GM12878 (cell line): ENCODE measurements around the gene RAB11A. TPM values are rescaled to one million over a fixed set of nuclear protein-coding genes. Genes with fewer than 3 reads are reported as not detected.
A peak's percentile ranks its signal among the peaks of the same experiment; 100 is the strongest.

ENCODE experiments used
- ATAC-seq: fragments of 200-7000 bp; cut with Tn5 transposase; 3 replicates; pipeline ENCODE4 v1.9.1; 2020; ENCODE audit warnings: mild to moderate bottlenecking, moderate library complexity
- BruUV-seq: library from RNA; stranded (reverse); fragments of 400-500 nt; replicated peaks from 2 replicates; lab custom pipeline; 2021; lab: Mats Ljungman, UMichigan
- CTCF ChIA-PET: fragments of 300-600 bp; sonication (Branson Sonifier 250); formaldehyde crosslinking; extraction: SDS; loops from one replicate; lab custom pipeline; 2021; ENCODE audit warnings: inconsistent platforms; lab: Yijun Ruan, JAX
- POLR2A ChIA-PET: fragments of 350-600 bp; formaldehyde crosslinking; extraction: SDS; loops from one replicate; lab custom pipeline; 2021; ENCODE audit warnings: inconsistent platforms; lab: Charles Lee
- RAD21 ChIA-PET: fragments of 300-600 bp; sonication (Branson Sonifier 250); formaldehyde crosslinking; loops from one replicate; lab custom pipeline; 2023; ENCODE audit warnings: antibody characterized with exemption; ENCODE audit not compliant: unreplicated experiment; lab: Charles Lee
- SMC1A ChIA-PET: fragments of 300-600 bp; sonication (Branson Sonifier 250); formaldehyde crosslinking; loops from one replicate; lab custom pipeline; 2023; ENCODE audit not compliant: unreplicated experiment, uncharacterized antibody; lab: Charles Lee
- DNase-seq: peaks from one replicate; pipeline ENCODE4 v3.0.0-alpha.2; 2011; ENCODE audit warnings: low read depth, low spot score
- FAIRE-seq: peaks from 3 replicates; lab custom pipeline; 2011; peaks lifted over from hg19 to GRCh38; lab: Jason Lieb, UNC
- H2AFZ ChIP-seq: 2 replicates; pipeline ENCODE4 v1.6.0; 2011; ENCODE audit warnings: low read depth, low read length, control low read depth; ENCODE audit not compliant: control insufficient read depth
- H3K27ac ChIP-seq: 2 replicates; pipeline ENCODE4 v1.5.1; 2011; ENCODE audit warnings: control low read depth; ENCODE audit not compliant: control insufficient read depth, insufficient read depth
- H3K27me3 ChIP-seq, 2 experiments: replicated peaks in 1 of 2; 2 replicates each; pipeline versions ENCODE4 v1.6.0 to v1.6.1; 2011; ENCODE audit warnings: low read length in 1 of 2; ENCODE audit not compliant: control insufficient read depth in 2 of 2, insufficient read depth in 2 of 2
- H3K36me3 ChIP-seq, 2 experiments: 2 replicates each; pipeline ENCODE4 v1.5.1; 2011; ENCODE audit warnings: low read length in 1 of 2; ENCODE audit not compliant: control insufficient read depth in 2 of 2, insufficient read depth in 2 of 2
- H3K4me1 ChIP-seq: 2 replicates; pipeline ENCODE4 v1.6.1; 2011; ENCODE audit warnings: mild to moderate bottlenecking, low read length, moderate library complexity, mixed read lengths; ENCODE audit not compliant: control insufficient read depth, insufficient read depth
- H3K4me2 ChIP-seq: 2 replicates; pipeline ENCODE4 v1.6.0; 2011; ENCODE audit warnings: control low read depth; ENCODE audit not compliant: control insufficient read depth, insufficient read depth
- H3K4me3 ChIP-seq: fragments of 200-600 bp; sonication (generic); 2 replicates; pipeline ENCODE4 v1.5.1; 2016
- H3K79me2 ChIP-seq: 2 replicates; pipeline ENCODE4 v1.6.0; 2011; ENCODE audit warnings: low read length; ENCODE audit not compliant: control insufficient read depth, insufficient read depth
- H3K9ac ChIP-seq: 2 replicates; pipeline ENCODE4 v1.8.0; 2011; ENCODE audit warnings: low read length, control low read depth, mixed read lengths; ENCODE audit not compliant: control insufficient read depth, insufficient read depth
- H3K9me3 ChIP-seq: replicated peaks from 3 replicates; pipeline ENCODE4 v1.5.1; 2011; ENCODE audit warnings: mild to moderate bottlenecking, low read length; ENCODE audit not compliant: control insufficient read depth, insufficient read depth
- H4K20me1 ChIP-seq: 2 replicates; pipeline ENCODE4 v1.6.0; 2011; ENCODE audit not compliant: control insufficient read depth, insufficient read depth
- EGR1 ChIP-seq, 2 experiments: IDR thresholded peaks; 1 replicate in 1 of 2; 2 replicates in 1 of 2; pipeline ENCODE4 v1.6.1; 2011 to 2012; ENCODE audit warnings: low read depth in 2 of 2, low read length in 2 of 2, borderline replicate concordance in 1 of 2, mild to moderate bottlenecking in 1 of 2, moderate library complexity in 1 of 2
- ESRRA ChIP-seq: IDR thresholded peaks from 2 replicates; pipeline ENCODE4 v1.6.1; 2012; ENCODE audit warnings: mild to moderate bottlenecking, low read length, improper control_type of control experiment
- FOXM1 ChIP-seq: IDR thresholded peaks from 2 replicates; pipeline ENCODE4 v1.6.1; 2012; ENCODE audit warnings: low read depth, mild to moderate bottlenecking, inconsistent platforms, low read length, moderate library complexity
- MEF2A ChIP-seq: IDR thresholded peaks from 2 replicates; pipeline ENCODE4 v1.6.1; 2011; ENCODE audit warnings: low read depth, mild to moderate bottlenecking, low read length, moderate library complexity; ENCODE audit not compliant: insufficient read depth
- NFIC ChIP-seq: IDR thresholded peaks from 2 replicates; pipeline ENCODE4 v1.6.1; 2012; ENCODE audit warnings: low read depth, mild to moderate bottlenecking, inconsistent platforms, low read length, moderate library complexity
- POLR2A ChIP-seq: IDR thresholded peaks from 2 replicates; pipeline ENCODE4 v1.6.1; 2011; ENCODE audit warnings: low read depth, mild to moderate bottlenecking, low read length
- SIN3A ChIP-seq: IDR thresholded peaks from 2 replicates; pipeline ENCODE4 v1.6.1; 2012; ENCODE audit warnings: low read depth, low read length, improper control_type of control experiment
- ZSCAN29 ChIP-seq: fragments of 450-650 bp; IDR thresholded peaks from 2 replicates; pipeline ENCODE4 v1.6.1; 2017; ENCODE audit warnings: mild to moderate bottlenecking, moderate library complexity
- WGBS: methylation state at CpG from one replicate; pipeline ENCODE4 v1.1.6; 2016; ENCODE audit warnings: low lambda C conversion rate; ENCODE audit not compliant: insufficient replicate concordance, insufficient coverage; ENCODE audit errors: missing lambda C conversion rate; 5-methylcytosine and 5-hydroxymethylcytosine counted together
- in situ Hi-C: fragments of 300-500 bp; cut with MboI; formaldehyde crosslinking; loops from 9 replicates; pipeline ENCODE4 v1.14.3; 2018; ENCODE audit warnings: mixed read lengths
- intact Hi-C: fragments of 100-400 bp; cut with micrococcal nuclease; formaldehyde crosslinking; loops from one replicate; pipeline ENCODE4 v1.14.2; 2022; ENCODE audit not compliant: unreplicated experiment
- polyA plus RNA-seq, 11 experiments: library from polyadenylated mRNA; depleted of rRNA in 4 of 11; unstranded in 6 of 11; stranded (reverse) in 5 of 11; fragments of >200 nt; fragmentation: Nextera tagmentation in 4 of 11; fragmentation: Illumina TruSeq in 1 of 11; extraction: Ambion mirVana in 4 of 11; extraction: Trizol in 1 of 11; gene quantifications; 1 replicate in 1 of 11; 2 replicates in 10 of 11; pipeline versions ENCODE4 v1.2.1 to v1.2.3, GENCODE V29; 2011 to 2016; ENCODE audit warnings: inconsistent platforms in 2 of 11, missing spikeins in 2 of 11, low read depth in 1 of 11
- total RNA-seq, 4 experiments: library from RNA; depleted of rRNA in 3 of 4; stranded (reverse); fragments of >200 nt in 3 of 4; fragmentation: Illumina TruSeq in 1 of 4; extraction: Trizol in 1 of 4; gene quantifications; 2 replicates each; pipeline versions ENCODE4 v1.2.1 to v1.2.3, GENCODE V29; 2013 to 2021
- TF ChIP-seq, protein P1 (sequence below): fragments of 450-650 bp; conservative IDR thresholded peaks from 2 replicates; pipeline ENCODE4 v1.6.1; 2017; ENCODE audit warnings: mild to moderate bottlenecking, moderate library complexity

RAB11A gene
- total and polyA plus RNA-seq, 10 of the 15 experiments (the other 5 are each of a cell fraction or from before 2014, with no cell fraction given): 128 to 387 (median 224) TPM

- Histone ChIP-seq H3K4me3 (no peak overlapping the region), H3K9me3 (no peaks in the 10 kb centered on the region), H3K27ac (peak overlapping the region; percentile 85), H3K4me2 (no peak overlapping the region), H3K4me1 (peaks cover 72% of the 10 kb centered on the region), H4K20me1 (no peaks in the 10 kb centered on the region), H3K36me3 (peaks cover 0 to 1% of the 10 kb centered on the region in 2 experiments; a peak in 2 of 4 replicates), H2AFZ (no peak overlapping the region), H3K79me2 (no peaks in the 10 kb centered on the region), H3K9ac (no peak overlapping the region), H3K27me3 (no peaks in the 10 kb centered on the region)
- intact Hi-C loops: loop anchor here (2.0 kb wide), 2 partner anchors 65 to 91 kb away; no protein-coding TSS in a partner anchor
- FAIRE-seq (no peak), DNase-seq (no peak), ATAC-seq (no peak)
- RAD21 ChIA-PET: interaction anchor here (0.7 to 3.7 kb wide), 24 partner anchors 9 to 377 kb away, joined by 3 to 61 read pairs (median 4); partner anchors contain the start of genes INTS14 and RAB11A
- TF ChIP-seq POLR2A (no peak), FOXM1 (no peak), MEF2A (no peak), ZSCAN29 (no peak), EGR1 (IDR thresholded peaks at IDR 0.05; ENCODE audit: borderline replicate concordance in 1 of 2, low read depth in 2 of 2, low read length in 2 of 2) (no peak), NFIC (no peak), ESRRA (no peak), SIN3A (no peak)
- TF ChIP-seq, protein P1, sequence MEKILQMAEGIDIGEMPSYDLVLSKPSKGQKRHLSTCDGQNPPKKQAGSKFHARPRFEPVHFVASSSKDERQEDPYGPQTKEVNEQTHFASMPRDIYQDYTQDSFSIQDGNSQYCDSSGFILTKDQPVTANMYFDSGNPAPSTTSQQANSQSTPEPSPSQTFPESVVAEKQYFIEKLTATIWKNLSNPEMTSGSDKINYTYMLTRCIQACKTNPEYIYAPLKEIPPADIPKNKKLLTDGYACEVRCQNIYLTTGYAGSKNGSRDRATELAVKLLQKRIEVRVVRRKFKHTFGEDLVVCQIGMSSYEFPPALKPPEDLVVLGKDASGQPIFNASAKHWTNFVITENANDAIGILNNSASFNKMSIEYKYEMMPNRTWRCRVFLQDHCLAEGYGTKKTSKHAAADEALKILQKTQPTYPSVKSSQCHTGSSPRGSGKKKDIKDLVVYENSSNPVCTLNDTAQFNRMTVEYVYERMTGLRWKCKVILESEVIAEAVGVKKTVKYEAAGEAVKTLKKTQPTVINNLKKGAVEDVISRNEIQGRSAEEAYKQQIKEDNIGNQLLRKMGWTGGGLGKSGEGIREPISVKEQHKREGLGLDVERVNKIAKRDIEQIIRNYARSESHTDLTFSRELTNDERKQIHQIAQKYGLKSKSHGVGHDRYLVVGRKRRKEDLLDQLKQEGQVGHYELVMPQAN: no peak
- SMC1A ChIA-PET: interaction anchor here (0.7 to 6.6 kb wide), 20 partner anchors 11 to 374 kb away, joined by 3 to 70 read pairs (median 7); partner anchors contain the start of genes DENND4A and RAB11A
- no TSS peak for BruUV-seq
- POLR2A ChIA-PET: interaction anchor here (0.5 to 3.1 kb wide), 8 partner anchors 8 to 102 kb away, joined by 3 to 19 read pairs (median 8); partner anchors contain the start of gene RAB11A
- WGBS: 70% methylated on average over 4 of the region's 4 CpGs
- in situ Hi-C loops: no loop called here
- CTCF ChIA-PET: interaction anchor here (1.0 to 4.5 kb wide), 23 partner anchors 7 to 370 kb away, joined by 3 to 42 read pairs (median 6); no protein-coding TSS in a partner anchor
Observed at GRCh38 chr15:65917936-65918335, 48.6 kb downstream of the RAB11A start.
